Activated T-helper 2 cell treated with anti-CD3 and anti-CD28 coated beads, Interferon-gamma antibody, Interleukin-2, Interleukin-4, amounts not matched to agents 10 μg/mL and 5 μg/mL and 100 μg/mL, durations not matched to agents 14 hours and 24 hours and 36 hours (primary cell): ENCODE measurements around the gene ZNF385D. TPM values are rescaled to one million over a fixed set of nuclear protein-coding genes. Genes with fewer than 3 reads are reported as not detected.

Experiments used
- DNase-seq: peaks from one replicate; pipeline ENCODE4 v3.0.0; 2021; ENCODE audit warnings: low spot score
- H3K27ac Mint-ChIP-seq: one replicate; pipeline ENCODE4 v1.8.0; 2021; ENCODE audit warnings: mixed read lengths
- H3K27me3 Mint-ChIP-seq: one replicate; pipeline ENCODE4 v1.8.0; 2021; ENCODE audit warnings: low read depth, mixed read lengths
- H3K36me3 Mint-ChIP-seq: one replicate; pipeline ENCODE4 v1.8.0; 2021; ENCODE audit warnings: low read depth, mixed read lengths
- H3K4me1 Mint-ChIP-seq: one replicate; pipeline ENCODE4 v1.8.0; 2021; ENCODE audit warnings: low read depth, mixed read lengths
- H3K4me3 Mint-ChIP-seq: one replicate; pipeline ENCODE4 v1.8.0; 2021; ENCODE audit warnings: low read depth, mild to moderate bottlenecking, moderate library complexity, mixed read lengths
- H3K9me3 Mint-ChIP-seq: one replicate; pipeline ENCODE4 v1.8.0; 2021; ENCODE audit warnings: mixed read lengths
- intact Hi-C: fragments of 100-400 bp; cut with micrococcal nuclease; formaldehyde crosslinking; loops from one replicate; pipeline ENCODE4 v1.15.1; 2023
- total RNA-seq: library from RNA; stranded (reverse); gene quantifications from 2 replicates; pipeline ENCODE4 v1.2.3, GENCODE V29; 2022

Gene ZNF385D
- total RNA-seq, 1 donor from 2014 or later: not detected

- Mint-ChIP-seq H3K4me3 (no peak overlapping the region), H3K36me3 (no peaks in the 10 kb centered on the region), H3K27ac (no peak overlapping the region), H3K9me3 (peaks cover 4% of the 10 kb centered on the region), H3K27me3 (no peaks in the 10 kb centered on the region), H3K4me1 (no peaks in the 10 kb centered on the region)
- no peak for DNase-seq
- intact Hi-C loops: no loop called here
These were observed 325.3 kb downstream of the ZNF385D start for GRCh38 chr3:21425715-21426114.

DNA sequence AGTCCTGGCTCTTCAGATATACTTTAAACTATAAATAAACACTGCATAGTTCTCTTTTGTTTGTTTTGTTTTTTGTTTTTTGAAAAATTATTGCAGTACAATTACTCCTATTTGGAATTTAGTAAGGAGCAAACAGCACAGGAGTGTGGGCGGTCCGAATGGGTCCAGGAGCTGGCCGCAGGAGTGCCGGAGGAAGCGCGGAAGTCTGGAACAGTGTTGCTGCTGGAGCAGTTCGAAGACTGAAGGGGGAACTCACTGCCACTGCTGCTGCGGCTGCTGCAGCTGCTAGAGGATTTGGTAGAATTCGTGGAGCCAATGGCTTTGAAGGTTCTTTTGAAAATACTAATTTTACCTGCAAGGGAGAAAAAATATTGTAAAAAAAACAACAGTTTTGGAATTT lies 329.9 kb downstream of the ZNF385D start:
- H3K9me3 Mint-ChIP-seq: peaks cover 16% of the 10 kb centered on the region
- intact Hi-C loops: no loop called here
- no peak overlapping the region for H3K27ac Mint-ChIP-seq
- no peaks in the 10 kb centered on the region for H3K27me3 Mint-ChIP-seq
- H3K36me3 Mint-ChIP-seq: no peaks in the 10 kb centered on the region
- no peak for DNase-seq
- H3K4me3 Mint-ChIP-seq: no peak overlapping the region
- no peaks in the 10 kb centered on the region for H3K4me1 Mint-ChIP-seq

- DNase-seq: no peak
- Mint-ChIP-seq H3K27ac (no peak overlapping the region), H3K27me3 (no peaks in the 10 kb centered on the region), H3K36me3 (no peaks in the 10 kb centered on the region), H3K4me3 (no peak overlapping the region), H3K9me3 (peaks cover 31% of the 10 kb centered on the region), H3K4me1 (no peaks in the 10 kb centered on the region)
- intact Hi-C loops: no loop called here
These were observed 333.0 kb downstream of the ZNF385D start for GRCh38 chr3:21417991-21418390.

DNA sequence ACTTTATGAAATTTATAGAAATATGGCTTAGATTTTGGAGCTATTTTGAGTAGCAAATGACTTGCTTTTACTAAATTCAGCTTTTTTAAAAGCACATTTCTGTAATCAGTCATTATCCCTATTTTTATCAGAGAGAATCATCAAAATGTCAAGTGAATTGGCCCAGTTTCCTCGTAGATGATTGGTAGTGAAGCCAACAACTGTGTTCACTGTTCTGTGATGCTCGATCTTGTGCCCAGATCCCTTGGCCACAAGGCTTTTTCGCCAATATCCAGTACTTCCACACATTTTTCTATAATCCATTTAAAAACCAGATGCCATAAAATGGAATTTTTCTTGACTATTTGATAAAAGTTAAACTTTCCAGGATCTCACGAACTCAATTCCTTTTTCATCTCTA lies 336.5 kb downstream of the ZNF385D start:
- intact Hi-C loops: no loop called here
- H3K9me3 Mint-ChIP-seq: peaks cover 43% of the 10 kb centered on the region
- H3K36me3 Mint-ChIP-seq: no peaks in the 10 kb centered on the region
- no peaks in the 10 kb centered on the region for H3K27me3 Mint-ChIP-seq
- H3K27ac Mint-ChIP-seq: no peak overlapping the region
- no peak for DNase-seq
- no peaks in the 10 kb centered on the region for H3K4me1 Mint-ChIP-seq
- H3K4me3 Mint-ChIP-seq: no peak overlapping the region

- DNase-seq: no peak
- Mint-ChIP-seq H3K9me3 (peaks cover 41% of the 10 kb centered on the region), H3K27ac (no peak overlapping the region), H3K4me1 (no peaks in the 10 kb centered on the region), H3K4me3 (no peak overlapping the region), H3K27me3 (no peaks in the 10 kb centered on the region), H3K36me3 (no peaks in the 10 kb centered on the region)
- intact Hi-C loops: no loop called here
These were observed 340.0 kb downstream of the ZNF385D start for GRCh38 chr3:21411058-21411457.

DNA sequence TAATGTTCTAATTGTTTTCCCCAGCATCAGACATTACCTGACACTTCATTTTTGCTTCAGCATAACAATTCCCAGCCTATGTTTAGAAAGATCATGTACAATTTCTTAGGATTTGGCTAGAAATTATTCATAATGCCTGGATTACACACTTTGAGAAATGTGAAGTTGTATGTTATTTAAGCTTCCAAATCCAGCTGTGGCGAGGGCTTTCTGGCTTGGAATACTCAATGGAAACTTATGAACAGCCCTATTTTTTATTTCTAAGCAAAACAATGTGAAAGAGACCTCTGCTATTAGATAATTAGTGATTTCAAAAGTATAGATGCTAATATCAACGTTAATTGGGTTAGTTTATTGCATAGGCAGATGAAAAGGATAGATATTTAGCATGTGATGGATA lies 341.6 kb downstream of the ZNF385D start:
- no peaks in the 10 kb centered on the region for H3K36me3 Mint-ChIP-seq

GRCh38 chr3:21407743-21408142 lies 343.3 kb downstream of the ZNF385D start:
- no peak overlapping the region for H3K27ac Mint-ChIP-seq
- no peaks in the 10 kb centered on the region for H3K4me1 Mint-ChIP-seq
- intact Hi-C loops: no loop called here
- H3K9me3 Mint-ChIP-seq: peaks cover 35% of the 10 kb centered on the region
- no peaks in the 10 kb centered on the region for H3K36me3 Mint-ChIP-seq
- no peak for DNase-seq
- H3K4me3 Mint-ChIP-seq: no peak overlapping the region
- H3K27me3 Mint-ChIP-seq: no peaks in the 10 kb centered on the region

More for the DNA sequence above, 341.6 kb downstream of the ZNF385D start:
- Mint-ChIP-seq H3K4me3 (no peak overlapping the region), H3K9me3 (peaks cover 38% of the 10 kb centered on the region), H3K4me1 (no peaks in the 10 kb centered on the region), H3K27ac (no peak overlapping the region), H3K27me3 (no peaks in the 10 kb centered on the region)
- intact Hi-C loops: no loop called here
- DNase-seq: no peak

- no peak for DNase-seq
- H3K27ac Mint-ChIP-seq: no peak overlapping the region
- H3K4me3 Mint-ChIP-seq: no peak overlapping the region
- peaks cover 38% of the 10 kb centered on the region for H3K9me3 Mint-ChIP-seq
- H3K36me3 Mint-ChIP-seq: no peaks in the 10 kb centered on the region
- intact Hi-C loops: no loop called here
- no peaks in the 10 kb centered on the region for H3K4me1 Mint-ChIP-seq
- no peaks in the 10 kb centered on the region for H3K27me3 Mint-ChIP-seq
These were observed 345.0 kb downstream of the ZNF385D start for GRCh38 chr3:21405671-21406667.

GRCh38 chr3:21398461-21398860 lies 352.5 kb downstream of the ZNF385D start:
- intact Hi-C loops: no loop called here
- DNase-seq: no peak

GRCh38 chr3:21393683-21394311 lies 357.2 kb downstream of the ZNF385D start:
- no peak for DNase-seq
- H3K36me3 Mint-ChIP-seq: no peaks in the 10 kb centered on the region
- intact Hi-C loops: no loop called here
- peaks cover 7% of the 10 kb centered on the region for H3K9me3 Mint-ChIP-seq
- H3K27ac Mint-ChIP-seq: no peak overlapping the region
- no peak overlapping the region for H3K4me3 Mint-ChIP-seq
- no peaks in the 10 kb centered on the region for H3K27me3 Mint-ChIP-seq
- no peaks in the 10 kb centered on the region for H3K4me1 Mint-ChIP-seq

More at GRCh38 chr3:21398461-21398860, 352.5 kb downstream of the ZNF385D start:
- H3K36me3 Mint-ChIP-seq: no peaks in the 10 kb centered on the region
- H3K4me1 Mint-ChIP-seq: no peaks in the 10 kb centered on the region
- no peak overlapping the region for H3K27ac Mint-ChIP-seq
- H3K4me3 Mint-ChIP-seq: no peak overlapping the region
- peaks cover 28% of the 10 kb centered on the region for H3K9me3 Mint-ChIP-seq
- no peaks in the 10 kb centered on the region for H3K27me3 Mint-ChIP-seq

DNA sequence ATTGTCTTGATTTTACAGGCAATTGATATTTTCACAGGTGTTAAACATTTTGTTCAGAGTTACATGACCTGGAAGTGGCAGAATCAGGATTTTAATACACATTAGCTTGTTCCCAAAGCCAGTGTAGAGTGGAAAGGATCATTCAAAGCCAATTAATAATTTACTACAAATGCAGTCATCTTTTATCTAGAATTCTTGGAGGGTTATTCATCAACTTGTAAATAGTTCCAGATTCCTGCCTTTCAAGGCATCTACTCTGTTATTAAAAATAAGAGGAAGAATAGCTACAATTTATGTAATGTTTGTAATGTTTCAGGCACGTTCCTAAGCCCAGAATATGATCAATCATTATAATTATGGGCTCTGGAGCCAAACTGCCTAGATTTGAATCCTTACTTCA lies 358.5 kb downstream of the ZNF385D start:
- Mint-ChIP-seq H3K36me3 (no peaks in the 10 kb centered on the region), H3K27ac (no peak overlapping the region), H3K4me3 (no peak overlapping the region), H3K4me1 (no peaks in the 10 kb centered on the region), H3K27me3 (no peaks in the 10 kb centered on the region), H3K9me3 (peaks cover 10% of the 10 kb centered on the region)
- intact Hi-C loops: no loop called here
- no peak for DNase-seq

DNA sequence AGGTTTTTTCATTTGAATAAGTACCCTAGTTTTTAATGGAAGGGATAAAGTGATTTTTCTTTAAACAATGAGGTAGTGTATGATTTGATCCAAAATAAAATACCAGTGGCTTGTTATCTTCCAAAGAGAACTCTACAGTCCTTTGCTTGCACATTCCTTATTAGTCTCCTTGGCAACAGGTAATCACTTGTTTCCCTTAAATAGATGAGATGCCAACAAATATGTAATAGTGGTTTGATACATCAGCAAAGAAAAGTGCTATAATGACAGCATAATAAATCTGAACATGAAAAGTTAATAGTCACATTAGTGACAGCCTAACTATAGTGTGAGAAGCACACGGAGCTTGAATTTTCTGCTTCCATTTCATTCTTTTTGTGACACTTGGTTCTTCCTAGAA lies 360.2 kb downstream of the ZNF385D start:
- no peaks in the 10 kb centered on the region for H3K36me3 Mint-ChIP-seq
- DNase-seq: no peak
- H3K4me1 Mint-ChIP-seq: no peaks in the 10 kb centered on the region
- H3K27ac Mint-ChIP-seq: no peak overlapping the region
- H3K9me3 Mint-ChIP-seq: peaks cover 19% of the 10 kb centered on the region
- intact Hi-C loops: no loop called here
- no peaks in the 10 kb centered on the region for H3K27me3 Mint-ChIP-seq
- no peak overlapping the region for H3K4me3 Mint-ChIP-seq

GRCh38 chr3:21390136-21390535 lies 360.9 kb downstream of the ZNF385D start:
- no peak overlapping the region for H3K4me3 Mint-ChIP-seq
- H3K27ac Mint-ChIP-seq: no peak overlapping the region
- H3K9me3 Mint-ChIP-seq: peaks cover 23% of the 10 kb centered on the region
- intact Hi-C loops: no loop called here
- H3K4me1 Mint-ChIP-seq: no peaks in the 10 kb centered on the region
- no peaks in the 10 kb centered on the region for H3K36me3 Mint-ChIP-seq
- H3K27me3 Mint-ChIP-seq: no peaks in the 10 kb centered on the region
- DNase-seq: no peak
